PFSK-1 (cell line): ENCODE measurements around the gene ANAPC13. TPM values are rescaled to one million over a fixed set of nuclear protein-coding genes. Genes with fewer than 3 reads are reported as not detected.

ENCODE experiments used
- FOXP2 ChIP-seq: optimal IDR thresholded peaks from 2 replicates; pipeline ENCODE3; 2011; ENCODE audit warnings: borderline replicate concordance, control low read depth, inconsistent platforms; ENCODE audit not compliant: insufficient read depth; ENCODE audit errors: extremely low read length, extremely low read depth
- POLR2AphosphoS5 ChIP-seq: IDR thresholded peaks from 2 replicates; pipeline ENCODE4 v1.6.1; 2012; ENCODE audit warnings: low read depth, mild to moderate bottlenecking, control low read depth, low read length, moderate library complexity
- REST ChIP-seq, 2 experiments: IDR thresholded peaks; 2 replicates each; pipeline versions ENCODE4 v1.6.1 to v1.8.0; 2011 to 2012; ENCODE audit warnings: low read depth in 2 of 2, low read length in 2 of 2, control low read depth in 1 of 2, inconsistent platforms in 1 of 2, mild to moderate bottlenecking in 1 of 2, moderate library complexity in 1 of 2; ENCODE audit not compliant: insufficient read depth in 1 of 2
- SIN3A ChIP-seq: IDR thresholded peaks from 2 replicates; pipeline ENCODE4 v1.6.1; 2012; ENCODE audit warnings: mild to moderate bottlenecking, low read length, moderate library complexity, borderline replicate concordance; ENCODE audit not compliant: insufficient read depth
- TAF1 ChIP-seq: IDR thresholded peaks from 2 replicates; pipeline ENCODE4 v1.6.1; 2012; ENCODE audit warnings: low read length, control low read depth, borderline replicate concordance; ENCODE audit not compliant: insufficient read depth
- polyA plus RNA-seq: library from polyadenylated mRNA; unstranded; fragments of >200 nt; gene quantifications from one replicate; pipeline ENCODE4 v1.2.1, GENCODE V29; 2012; ENCODE audit warnings: low read depth, missing spikeins; ENCODE audit not compliant: insufficient read length

ANAPC13 gene
- polyA plus RNA-seq: 19.1 TPM

GRCh38 chr3:134485718-134486576 lies at the start of gene ANAPC13, which contains the start of gene CEP63:
TSS of gene ANAPC13 (minus strand) at chr3:134485985. CDS start at chr3:134482904, 3,081 bp downstream.
TSS of gene CEP63 (plus strand) at chr3:134486057. CDS start at chr3:134495321, 9,264 bp downstream.
- TF ChIP-seq REST (IDR thresholded peaks at IDR 0.05; ENCODE audit: insufficient read depth in 1 of 2, low read depth in 2 of 2, low read length in 2 of 2): 0 out of 4 replicates have a peak, but pooled peaks of 1 of the 2 experiments have one; percentile 17
- no peak; the same call in 1 of the 2 replicates for TF ChIP-seq POLR2AphosphoS5
- TF ChIP-seq TAF1: peak; percentile 47; the same call in 1 of the 2 replicates
- TF ChIP-seq SIN3A: no peak
- TF ChIP-seq FOXP2: peak; percentile 43

- TF ChIP-seq SIN3A (no peak), REST (IDR thresholded peaks at IDR 0.05; ENCODE audit: insufficient read depth in 1 of 2, low read depth in 2 of 2, low read length in 2 of 2) (no peak), TAF1 (no peak), POLR2AphosphoS5 (no peak), FOXP2 (no peak)
These were observed 49.6 kb upstream of the ANAPC13 start for GRCh38 chr3:134535186-134535970.

DNA sequence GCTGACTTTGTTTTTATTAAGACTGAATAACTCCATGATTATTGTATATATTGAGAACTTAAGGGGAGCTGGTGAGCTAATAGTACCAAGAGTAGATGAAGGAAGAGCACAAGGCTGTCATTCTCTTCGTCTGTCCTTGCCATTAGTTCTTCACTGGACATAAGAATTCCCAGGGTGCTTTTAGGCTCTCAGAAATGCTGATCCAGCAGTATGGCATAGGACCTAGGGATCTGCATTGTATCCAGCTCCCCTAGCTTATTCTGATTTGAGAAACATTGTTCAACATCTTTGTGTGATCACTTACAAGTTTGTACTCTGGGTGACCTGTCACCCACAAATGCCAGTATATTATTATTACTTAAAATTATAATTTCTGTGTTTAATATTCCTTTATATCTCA lies 47.7 kb upstream of the ANAPC13 start:
- TF ChIP-seq POLR2AphosphoS5: no peak
- TF ChIP-seq SIN3A: no peak
- no peak for TF ChIP-seq REST (IDR thresholded peaks at IDR 0.05; ENCODE audit: insufficient read depth in 1 of 2, low read depth in 2 of 2, low read length in 2 of 2)
- no peak for TF ChIP-seq TAF1
- no peak for TF ChIP-seq FOXP2

DNA sequence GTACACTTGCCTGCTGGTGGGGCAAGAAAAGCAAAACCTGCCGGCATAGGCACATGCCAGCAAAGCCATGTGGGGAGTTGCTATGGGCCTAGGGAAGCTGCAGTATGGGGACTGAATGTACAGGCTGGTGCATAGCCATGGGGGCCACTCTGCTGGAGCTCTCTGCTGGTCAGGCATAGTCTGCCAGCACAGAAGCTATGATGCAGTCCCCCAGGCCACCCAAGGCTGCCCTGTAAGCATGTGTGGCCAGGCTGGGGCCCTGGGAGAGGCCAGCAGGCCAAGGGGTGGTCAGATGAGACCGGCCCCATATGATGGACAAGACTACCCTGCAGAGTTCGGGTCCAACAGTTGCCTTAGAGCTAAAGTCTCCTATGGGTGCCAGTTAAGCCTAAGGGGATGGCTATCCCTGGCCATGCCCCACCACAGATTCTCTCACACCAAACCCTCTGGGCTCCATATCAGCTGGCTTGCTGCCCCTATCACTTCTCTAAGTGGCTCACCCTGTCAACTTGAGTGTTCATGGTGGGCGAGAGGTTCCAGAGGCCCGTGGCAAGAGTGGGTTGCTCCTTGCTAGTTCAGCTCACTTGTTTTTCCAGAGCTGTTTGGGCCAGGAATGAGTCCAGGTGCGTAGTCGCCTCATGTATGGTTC lies 41.9 kb upstream of the ANAPC13 start:
- no peak for TF ChIP-seq REST (IDR thresholded peaks at IDR 0.05; ENCODE audit: insufficient read depth in 1 of 2, low read depth in 2 of 2, low read length in 2 of 2)
- TF ChIP-seq TAF1: no peak
- no peak for TF ChIP-seq FOXP2
